HG03175 (cell line): ENCODE data around the gene SPDYE16.
"Not testable (repeated sequence)": the region's sequence is repeated elsewhere in the genome, so short reads cannot be mapped to it uniquely, and the experiment has no call there.

Source experiments
- ATAC-seq: cut with Tn5 transposase; IDR thresholded peaks from one replicate; pipeline ENCODE4 v1.9.1; 2021; ENCODE audit warnings: mild to moderate bottlenecking, moderate library complexity; ENCODE audit not compliant: unreplicated experiment

SPDYE16 gene

DNA sequence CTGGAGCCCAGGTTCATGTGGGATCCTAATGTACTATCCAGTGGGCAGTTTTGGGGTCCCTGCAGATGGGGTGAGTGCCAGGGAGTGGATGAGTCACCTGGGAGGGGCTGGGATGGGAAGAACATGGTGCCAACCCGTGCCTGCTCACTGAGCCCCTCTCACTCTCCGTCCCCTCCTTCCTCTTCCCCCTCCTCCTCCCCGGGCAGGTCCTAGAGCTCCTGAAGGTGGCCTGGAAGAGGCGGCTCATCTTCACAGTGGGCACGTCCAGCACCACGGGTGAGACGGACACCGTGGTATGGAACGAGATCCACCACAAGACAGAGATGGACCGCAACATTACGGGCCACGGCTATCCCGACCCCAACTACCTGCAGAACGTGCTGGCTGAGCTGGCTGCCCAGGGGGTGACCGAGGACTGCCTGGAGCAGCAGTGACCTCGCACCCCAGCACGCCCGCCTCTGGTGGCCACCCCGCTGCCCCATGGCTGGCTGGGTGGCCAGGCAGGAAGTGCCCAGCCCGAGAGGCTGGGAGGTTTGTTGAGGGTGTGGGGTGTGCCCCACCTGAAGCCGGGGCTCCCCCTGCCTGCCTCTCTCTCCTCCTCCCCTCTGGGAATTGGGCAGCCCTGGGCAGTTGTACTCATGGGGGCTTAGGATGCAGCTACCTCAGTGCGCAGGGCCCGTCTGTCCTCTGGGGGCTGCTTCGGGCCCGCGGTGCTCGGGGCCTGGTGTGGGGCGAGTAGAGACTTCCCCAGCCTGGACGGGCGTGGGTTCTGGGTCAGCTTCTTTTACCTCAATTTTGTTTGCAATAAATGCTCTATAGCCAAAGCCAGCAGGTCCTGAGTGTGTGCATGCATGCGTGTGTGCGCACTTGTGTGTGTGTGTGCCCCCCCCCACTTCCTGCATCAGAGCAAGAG, 37.7 kb downstream of the SPDYE16 start:
- ATAC-seq, result no peak

DNA sequence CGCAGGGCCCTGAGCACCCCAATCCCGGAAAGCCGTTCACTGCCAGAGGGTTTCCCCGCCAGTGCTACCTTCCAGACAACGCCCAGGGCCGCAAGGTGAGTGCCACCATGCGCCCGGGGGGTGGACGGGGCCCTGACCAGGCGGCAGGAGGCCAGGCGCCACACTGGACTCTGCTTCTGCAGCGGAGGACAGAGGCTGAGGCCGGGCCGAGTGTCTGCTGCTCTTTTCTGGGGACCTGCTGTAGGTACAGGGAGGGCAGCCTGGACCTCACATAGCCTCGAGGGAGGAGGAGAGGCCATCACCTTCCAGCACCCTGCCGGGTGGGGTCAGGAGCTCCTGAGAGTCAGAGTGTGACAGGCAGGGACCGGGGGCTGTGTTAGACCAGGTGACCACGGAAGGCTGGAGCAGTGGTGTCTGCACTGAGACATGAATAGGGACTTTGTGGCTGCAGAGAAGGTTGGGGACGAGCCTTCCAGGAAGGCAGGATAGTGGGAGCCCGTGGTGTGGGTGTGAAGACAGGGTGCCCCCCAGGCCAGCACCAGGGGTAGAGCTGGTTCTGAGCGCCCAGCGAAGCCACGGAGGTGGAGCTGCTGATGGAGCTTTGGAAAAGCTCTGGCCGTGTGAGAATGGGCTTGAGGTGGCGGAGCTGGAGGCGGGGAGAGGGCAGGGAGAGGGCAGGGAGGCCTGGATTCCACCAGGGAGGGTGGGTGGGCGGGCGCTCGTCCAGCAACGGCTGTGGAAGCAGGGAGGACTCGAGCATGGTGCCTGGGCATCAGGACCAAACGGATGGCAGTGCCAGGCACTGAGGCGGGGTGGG, 38.5 kb downstream of the SPDYE16 start:
- ATAC-seq, result not testable (repeated sequence)

DNA sequence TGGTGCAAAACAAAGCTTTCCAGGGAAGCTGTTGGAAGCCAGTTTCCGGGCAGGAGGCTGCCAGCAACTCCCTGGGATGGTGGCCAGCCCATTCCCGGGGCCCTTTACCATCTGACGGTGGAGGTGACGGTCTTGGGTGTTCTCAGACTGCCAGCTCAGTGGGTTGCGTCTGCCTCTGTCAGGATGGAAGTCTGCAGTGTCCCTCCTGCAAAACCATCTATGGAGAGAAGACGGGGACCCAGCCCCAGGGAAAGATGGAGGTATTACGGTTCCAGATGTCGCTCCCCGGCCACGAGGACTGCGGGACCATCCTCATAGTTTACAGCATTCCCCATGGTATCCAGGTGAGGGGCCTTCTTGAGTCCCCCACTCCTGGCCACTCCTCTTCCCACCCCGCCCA, 39.9 kb downstream of the SPDYE16 start:
- not testable (repeated sequence) for ATAC-seq

DNA sequence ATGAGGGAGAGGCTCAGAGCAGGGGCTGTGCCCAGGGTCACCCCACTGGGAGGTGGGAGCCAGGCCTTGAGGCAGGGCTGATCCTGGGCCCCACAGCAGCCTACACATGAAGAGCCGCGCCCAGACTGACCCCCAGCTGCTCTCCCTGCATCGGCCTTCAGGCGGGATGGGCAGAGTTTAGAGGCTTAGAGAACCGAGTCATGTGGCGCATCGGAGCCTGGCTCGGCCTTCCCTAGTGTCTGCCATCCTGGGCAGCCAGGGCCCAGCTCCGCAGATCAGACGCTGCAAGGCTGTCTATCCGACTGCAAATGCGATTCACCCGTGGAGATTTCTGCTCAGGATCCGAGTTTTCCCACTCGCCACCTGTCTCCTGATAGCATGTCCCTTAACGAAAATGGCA, 40.3 kb downstream of the SPDYE16 start:
- not testable (repeated sequence) for ATAC-seq

DNA sequence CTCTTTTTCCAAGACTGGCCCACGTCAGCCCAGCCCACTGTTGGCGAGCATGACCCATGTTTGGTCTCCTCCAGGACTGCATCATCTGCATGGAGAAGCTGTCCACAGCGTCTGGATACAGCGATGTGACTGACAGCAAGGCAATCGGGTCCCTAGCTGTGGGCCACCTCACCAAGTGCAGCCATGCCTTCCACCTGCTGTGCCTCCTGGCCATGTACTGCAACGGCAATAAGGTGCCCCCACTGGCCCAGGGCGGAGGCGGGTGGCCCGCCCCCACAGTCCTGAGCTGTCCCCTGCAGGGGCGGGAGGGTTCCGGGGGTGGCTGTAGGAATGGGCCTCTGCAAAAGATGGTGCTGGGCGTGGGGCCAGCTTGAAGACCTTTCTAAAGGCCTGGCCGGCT, 40.9 kb downstream of the SPDYE16 start:
- ATAC-seq, result not testable (repeated sequence)

DNA sequence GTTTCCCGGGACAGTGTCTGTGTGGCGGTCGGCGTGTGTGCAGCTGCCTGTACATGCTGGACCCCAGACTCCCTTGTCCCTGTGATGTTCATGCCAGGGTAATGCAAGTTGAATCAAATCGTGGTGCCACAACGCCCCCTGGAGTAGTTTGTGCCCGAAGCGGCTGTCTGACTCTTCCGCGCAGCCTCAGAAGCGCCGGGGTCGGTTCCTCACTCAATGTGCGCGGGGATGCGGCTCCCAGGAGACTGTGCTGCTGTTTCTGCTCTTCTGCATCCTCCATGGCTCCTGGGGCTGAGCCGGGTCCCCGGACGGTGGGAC, 43.2 kb downstream of the SPDYE16 start:
- not testable (repeated sequence) for ATAC-seq

DNA sequence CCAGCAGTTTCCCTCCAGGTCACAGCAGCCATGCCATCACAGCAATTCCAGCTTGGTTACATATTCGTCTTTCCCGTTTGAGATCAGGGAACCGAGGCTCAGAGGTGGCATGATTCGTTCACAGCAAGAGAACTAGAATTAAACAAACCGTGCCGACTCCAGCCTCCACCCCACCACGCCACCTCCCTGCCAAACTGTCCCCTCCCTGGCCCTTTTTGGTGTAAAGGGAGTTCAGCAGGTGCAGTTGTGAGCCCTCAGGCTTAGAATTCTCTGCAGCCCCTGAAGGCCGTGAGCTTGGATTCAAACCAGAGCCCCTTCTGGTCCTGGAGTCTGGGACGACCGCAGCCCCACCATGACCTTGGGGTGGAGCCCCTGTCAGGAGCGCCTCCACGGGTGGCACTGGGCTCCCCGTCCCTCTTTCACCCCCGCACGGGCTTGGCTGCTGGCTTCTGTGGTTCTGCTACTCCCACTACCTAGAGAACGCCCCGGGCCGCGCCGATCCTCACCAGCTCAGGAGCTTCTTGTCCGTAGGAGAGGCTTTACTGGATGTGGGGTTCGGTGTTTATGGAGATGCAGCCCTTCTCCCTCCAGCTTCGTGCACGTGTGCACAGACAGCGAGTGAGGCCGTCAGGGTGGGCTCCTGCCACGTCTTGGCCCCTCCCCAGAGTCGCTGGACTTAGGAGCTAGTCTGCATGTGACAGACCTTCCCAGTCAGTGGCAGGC, 43.7 kb downstream of the SPDYE16 start:
- ATAC-seq, result not testable (repeated sequence)

DNA sequence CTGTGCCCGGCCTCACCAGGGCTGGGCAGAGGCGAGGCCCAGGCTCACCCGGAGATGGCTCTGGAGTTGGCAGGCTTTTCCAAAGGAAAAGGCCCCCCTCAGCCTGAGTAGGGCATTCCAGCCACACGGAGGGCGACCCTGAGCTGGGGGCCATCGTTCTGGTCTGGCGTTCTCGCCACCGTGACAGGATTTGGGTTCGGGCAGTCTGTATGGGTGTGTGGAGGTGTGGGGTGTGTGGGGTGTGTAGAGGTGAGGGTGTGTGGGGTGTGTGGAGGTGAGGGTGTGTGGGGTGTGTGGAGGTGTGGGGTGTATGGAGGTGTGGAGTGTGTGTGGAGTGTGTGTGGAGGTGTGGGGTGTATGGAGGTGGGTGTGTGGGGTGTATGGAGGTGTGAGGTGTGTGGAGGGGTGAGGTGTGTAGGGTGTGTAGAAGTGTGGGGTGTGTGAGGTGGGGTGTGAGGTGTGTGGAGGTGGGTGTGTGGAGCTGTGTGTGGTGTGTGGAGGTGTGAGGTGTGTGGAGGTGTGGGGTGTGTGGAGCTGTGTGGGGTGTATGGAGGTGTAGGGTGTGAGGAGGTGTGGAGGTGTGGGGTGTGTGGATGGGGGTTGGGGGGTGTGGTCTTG, 44.4 kb downstream of the SPDYE16 start:
- not testable (repeated sequence) for ATAC-seq

DNA sequence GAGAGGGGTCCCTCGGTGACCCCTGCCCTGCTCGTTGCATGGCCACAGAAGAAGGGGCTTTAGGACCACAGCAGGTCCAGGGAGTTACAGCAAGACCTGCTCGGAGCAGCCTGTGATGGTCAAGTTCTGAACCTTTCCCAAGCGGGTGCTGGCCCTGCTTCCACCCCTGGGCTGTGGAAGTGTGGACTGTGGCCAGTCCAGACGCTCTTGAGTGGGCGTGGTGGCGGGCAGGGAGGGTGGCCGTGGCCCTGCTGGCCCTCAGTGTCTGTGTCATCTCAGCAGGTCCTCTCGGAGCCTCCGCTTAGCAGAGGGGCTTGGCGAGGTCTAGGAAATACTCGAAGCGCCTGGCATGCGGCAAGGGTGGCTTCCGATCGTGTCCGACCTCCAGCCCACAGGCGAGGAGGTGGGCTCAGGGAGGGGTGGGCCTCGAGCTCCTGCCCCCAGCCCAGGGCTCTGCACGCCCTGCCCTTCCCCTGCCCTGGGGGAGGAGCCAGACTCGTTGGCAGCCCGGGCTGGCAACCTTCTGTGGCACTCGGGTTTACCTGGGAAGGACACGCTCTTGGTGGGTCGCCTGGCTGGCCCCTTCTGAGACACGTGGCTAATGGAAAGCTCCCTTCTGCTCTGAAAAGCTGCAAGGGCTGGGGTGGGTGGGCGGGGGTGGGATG, 45.0 kb downstream of the SPDYE16 start:
- ATAC-seq, result not testable (repeated sequence)

DNA sequence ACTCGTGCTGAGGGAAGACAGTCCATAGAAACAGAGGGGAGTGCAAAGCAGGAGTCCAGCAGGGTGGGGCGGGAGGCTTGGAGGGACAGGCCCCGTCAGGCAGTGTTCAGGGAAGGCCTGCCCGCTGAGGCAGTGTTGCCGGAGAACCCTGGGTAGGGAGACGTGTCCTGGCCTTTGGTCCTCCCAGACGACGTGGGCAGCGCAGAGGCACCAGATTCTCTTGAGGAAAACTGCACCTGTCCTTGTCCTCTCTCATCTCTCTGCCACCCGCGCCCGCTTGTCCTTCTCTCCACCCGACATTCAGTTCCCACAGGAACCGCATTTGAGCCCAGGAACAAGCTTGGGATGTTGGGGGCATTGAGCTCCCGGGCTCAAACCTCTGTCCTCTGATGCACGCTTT, 47.4 kb downstream of the SPDYE16 start:
- not testable (repeated sequence) for ATAC-seq

DNA sequence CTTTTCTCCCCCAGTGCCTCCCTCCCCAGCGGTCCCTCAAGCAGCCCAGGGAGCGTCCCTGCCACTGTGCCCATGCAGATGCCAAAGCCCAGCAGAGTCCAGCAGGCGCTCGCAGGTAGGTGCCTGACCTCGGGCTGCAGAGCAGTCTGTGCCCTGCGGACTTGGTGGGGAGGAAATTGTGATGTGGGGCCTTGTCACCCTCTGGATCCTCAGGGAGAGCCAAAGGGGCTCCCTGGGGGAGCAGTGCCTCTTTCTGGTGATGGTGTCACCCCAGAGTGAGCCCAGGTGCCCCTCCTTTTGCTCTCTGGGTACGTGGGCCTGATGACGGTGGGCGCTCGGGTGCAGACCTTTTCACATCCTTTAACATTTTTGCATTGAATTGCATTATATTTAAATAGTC, 51.0 kb downstream of the SPDYE16 start:
- not testable (repeated sequence) for ATAC-seq

DNA sequence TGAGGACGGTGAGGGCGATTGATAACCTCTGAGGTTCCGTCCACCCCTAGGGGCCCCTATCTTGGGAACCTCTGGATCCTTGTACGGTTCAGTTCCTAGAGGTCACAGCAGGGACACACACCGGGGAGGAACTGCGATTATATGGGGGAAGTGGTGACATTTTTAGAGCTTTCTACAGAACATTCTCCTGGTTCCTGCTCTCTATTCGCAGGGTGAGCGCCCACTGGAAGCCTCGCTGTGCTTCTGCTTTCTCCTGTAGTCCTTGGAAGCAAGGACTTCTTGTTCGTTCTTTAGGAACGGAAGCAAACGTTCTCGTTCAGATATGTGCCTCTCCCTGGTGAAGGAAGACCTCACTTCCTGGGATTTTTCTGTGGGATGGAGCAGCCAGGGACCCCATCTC, 55.1 kb downstream of the SPDYE16 start:
- not testable (repeated sequence) for ATAC-seq

DNA sequence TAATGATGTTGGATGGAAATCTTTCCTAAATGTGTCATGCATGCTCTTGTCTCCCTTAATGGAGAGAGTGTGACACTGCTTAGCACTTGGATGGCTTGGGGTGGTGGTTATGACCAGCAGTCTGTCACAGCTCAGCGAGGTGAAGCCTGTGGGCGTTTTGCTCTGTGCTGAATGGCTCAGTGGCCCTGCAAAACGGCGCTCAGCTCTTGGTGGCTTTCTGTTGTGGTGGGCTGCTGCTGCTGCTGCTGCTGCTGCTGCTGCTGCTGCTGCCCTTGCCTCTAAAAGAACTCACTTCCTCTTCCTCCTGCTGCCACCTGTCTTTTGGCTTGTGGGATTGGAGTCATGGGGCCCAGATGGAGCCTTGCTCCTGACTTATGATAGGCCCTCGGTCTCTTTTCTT, 56.5 kb downstream of the SPDYE16 start:
- ATAC-seq, result peak; percentile 99

DNA sequence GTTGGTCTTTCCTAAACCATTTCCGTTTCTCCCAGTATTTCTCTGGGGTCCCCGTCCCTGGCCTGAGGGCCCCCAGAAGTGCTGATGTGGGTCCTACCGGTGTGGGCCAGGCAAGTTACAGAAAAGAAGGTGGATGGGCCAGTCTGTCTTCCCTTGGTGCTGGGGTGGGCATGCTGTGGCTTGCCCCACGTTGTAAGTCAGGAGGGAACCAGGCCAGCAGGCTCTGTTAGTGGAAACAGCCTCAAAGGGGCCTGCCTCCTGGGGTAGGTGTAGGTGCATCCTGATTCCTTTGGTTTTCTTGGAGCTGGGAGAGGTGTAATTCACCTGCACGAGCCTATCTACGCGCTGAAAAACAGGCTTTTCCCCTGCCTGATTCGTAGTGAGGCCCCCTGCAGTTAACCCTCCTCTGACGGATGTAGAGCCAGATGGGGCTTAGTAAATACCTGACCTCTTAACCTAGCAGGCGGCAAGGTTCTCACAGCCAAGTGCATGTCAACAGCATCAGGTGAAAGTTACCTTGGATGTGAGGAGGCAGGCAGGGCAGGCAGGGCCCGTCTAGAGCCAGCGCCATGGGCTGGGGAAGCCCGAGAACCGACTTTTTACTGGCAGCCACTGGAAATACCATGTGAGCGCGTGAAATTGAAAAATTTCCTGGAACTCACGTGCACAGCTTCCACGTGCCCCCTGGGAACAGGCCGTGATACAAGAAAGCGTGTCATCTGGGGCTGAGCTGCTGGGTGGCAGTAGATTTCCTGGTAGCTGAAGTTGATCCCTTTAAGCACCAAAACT, 57.1 kb downstream of the SPDYE16 start:
- peak; percentile 13 for ATAC-seq

DNA sequence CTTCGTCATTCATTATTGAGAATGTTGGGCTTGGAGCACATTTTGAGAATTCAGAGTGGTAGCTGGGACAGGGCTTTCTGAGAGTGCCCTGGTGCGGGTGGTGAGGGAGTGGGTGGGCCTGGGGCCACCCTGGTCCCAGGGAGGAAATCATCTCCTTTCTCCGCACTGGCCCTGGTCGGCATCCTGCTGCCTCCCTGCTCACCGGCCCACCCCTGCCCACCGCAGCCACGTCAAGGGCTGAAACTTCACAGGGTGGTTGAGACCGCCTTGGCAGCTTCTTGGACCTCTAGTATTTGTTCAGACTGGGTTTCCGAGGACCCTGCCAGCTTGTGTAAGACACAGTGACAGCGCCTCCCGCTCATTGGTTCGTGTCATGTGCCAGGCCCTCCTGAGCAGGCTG, 58.6 kb downstream of the SPDYE16 start:
- not testable (repeated sequence) for ATAC-seq

DNA sequence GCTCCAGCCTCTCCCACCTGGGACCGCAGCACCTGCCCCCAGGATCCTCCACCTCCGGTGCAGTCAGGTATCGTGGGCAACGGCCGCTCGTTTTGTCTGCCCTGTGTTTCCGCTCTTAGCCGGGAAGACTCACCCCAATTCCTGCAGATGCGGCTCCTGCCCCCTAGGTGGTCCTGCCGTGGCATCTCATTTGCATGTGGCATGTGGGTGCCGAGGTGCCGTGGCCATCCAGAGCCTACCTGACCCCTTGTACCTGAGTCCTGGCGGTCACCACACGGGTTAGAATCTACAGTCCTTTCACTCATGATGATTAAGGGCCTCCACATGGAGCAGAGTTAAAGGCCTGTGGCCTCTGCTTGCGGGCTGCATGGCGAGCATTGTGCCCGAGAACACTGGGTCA, 60.0 kb downstream of the SPDYE16 start:
- ATAC-seq, result not testable (repeated sequence)

DNA sequence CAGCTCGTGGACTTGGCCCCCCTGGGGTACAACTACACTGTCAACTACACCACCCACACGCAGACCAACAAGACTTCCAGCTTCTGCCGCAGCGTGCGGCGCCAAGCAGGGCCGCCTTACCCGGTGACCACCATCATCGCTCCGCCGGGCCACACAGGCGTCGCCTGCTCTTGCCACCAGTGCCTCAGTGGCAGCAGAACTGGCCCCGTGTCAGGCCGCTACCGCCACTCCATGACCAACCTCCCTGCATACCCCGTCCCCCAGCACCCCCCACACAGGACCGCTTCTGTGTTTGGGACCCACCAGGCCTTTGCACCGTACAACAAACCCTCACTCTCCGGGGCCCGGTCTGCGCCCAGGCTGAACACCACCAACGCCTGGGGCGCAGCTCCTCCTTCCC, 60.4 kb downstream of the SPDYE16 start:
- ATAC-seq, result not testable (repeated sequence)
